ENCODE measurements around the gene SPG7. TPM values are rescaled to one million over a fixed set of nuclear protein-coding genes. Genes with fewer than 3 reads are reported as not detected.

SPG7 gene
- total and polyA plus RNA-seq, 2 of the 4 experiments (the other 2 are of a cell fraction) = 94.6 to 96.8 TPM

DNA sequence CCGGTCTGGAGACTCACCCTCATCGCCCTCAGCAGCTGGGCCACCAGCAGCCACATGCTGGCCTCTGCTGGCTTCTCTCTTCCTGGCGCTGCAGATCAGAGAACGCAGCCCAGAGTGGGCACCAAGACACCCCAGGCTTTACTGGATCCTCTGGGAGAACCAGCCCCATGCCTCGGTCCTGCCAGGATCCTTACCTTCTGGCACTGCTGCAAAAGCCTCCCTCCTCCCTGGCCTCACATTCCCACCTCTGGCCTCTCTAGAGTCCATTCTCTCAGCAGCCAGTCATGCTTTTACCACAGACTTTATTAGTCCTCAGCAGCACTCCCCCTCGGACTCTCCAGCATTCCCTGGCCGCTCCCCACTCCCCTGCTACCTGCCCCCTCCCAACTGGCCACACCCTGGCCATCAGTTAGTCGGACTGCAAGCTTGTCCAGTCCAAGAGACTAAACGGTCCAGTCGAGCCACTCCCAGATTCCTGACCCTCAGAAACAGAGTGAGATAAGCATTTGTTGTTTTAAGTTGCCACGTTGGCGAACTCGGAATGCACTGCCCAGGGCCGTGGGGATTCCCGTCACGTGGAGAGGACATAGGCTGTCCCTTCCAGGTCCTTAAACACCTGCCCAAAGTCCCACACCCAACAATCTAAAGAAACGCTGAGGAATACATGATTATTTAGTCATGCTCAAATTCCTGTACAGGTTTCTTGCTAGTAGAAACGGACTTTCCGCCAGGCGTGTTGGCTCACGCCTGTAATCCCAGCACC, 5.9 kb upstream of the SPG7 start:
- no peaks in the 10 kb centered on the region for H3K9me3 ChIP-seq (ENCODE audit: control insufficient read depth, insufficient read depth, low read length)
- H2AFZ ChIP-seq (replicated peaks; ENCODE audit: low read length, poor library complexity) = peak overlapping the region; percentile 77
- H3K56ac ChIP-seq (ENCODE audit: extremely low read depth, insufficient read depth, low read length) = no peak overlapping the region
- intact Hi-C loops (cut with micrococcal nuclease) (no loop called here), dilution Hi-C loops (cut with HindIII; ENCODE audit: low sequenced_read_pairs, unreplicated experiment) (no loop called here), in situ Hi-C loops (cut with MboI; ENCODE audit: low sequenced_read_pairs) (loop anchor here (10.0 kb wide), 1 partner anchor 167 kb away; no protein-coding TSS in a partner anchor)
- WGBS, 2 experiments (ENCODE audit: extremely low coverage in 2 of 2, insufficient read length in 1 of 2) = 63% methylated on average over 7 of the region's 21 CpGs; no CpG with 5 or more reads in 1 of the 2 experiments
- peak overlapping the region; percentile 24; the same call in 1 of the 2 replicates for H2AK5ac ChIP-seq (ENCODE audit: low read depth, low read length)
- no peak overlapping the region for H3K23ac ChIP-seq (ENCODE audit: low read depth, low read length)
- no peak overlapping the region for H3K18ac ChIP-seq (ENCODE audit: low read depth, low read length)
- H3K79me1 ChIP-seq (ENCODE audit: low read depth in 1 of 2, low read length in 2 of 2) = peaks cover 6 to 33% of the 10 kb centered on the region in 2 experiments; a peak in 3 of 4 replicates
- ChIA-PET POLR2A (ENCODE audit: unreplicated experiment) (interaction anchor here (0.7 kb wide), 1 partner anchor 8 kb away, joined by 4 read pairs; no protein-coding TSS in a partner anchor), CTCF (interaction anchor here (0.7 kb wide), 1 partner anchor 115 kb away, joined by 3 read pairs; no protein-coding TSS in a partner anchor)
- no peak overlapping the region for H3K27ac ChIP-seq (ENCODE audit: insufficient read depth, low read length)
- H2BK120ac ChIP-seq (ENCODE audit: low read depth, low read length) = no peak overlapping the region
- H3K9me1 ChIP-seq (ENCODE audit: insufficient read depth, low read length) = peaks cover 17% of the 10 kb centered on the region
- H2BK5ac ChIP-seq (ENCODE audit: low read depth, low read length, poor library complexity, severe bottlenecking) = no peak overlapping the region
- peak overlapping the region; percentile 93 for H2AK9ac ChIP-seq (replicated peaks; ENCODE audit: low read depth, low read length, poor library complexity)
- no peak overlapping the region for H3K14ac ChIP-seq (replicated peaks; ENCODE audit: low read depth, low read length)
- BruUV-seq (replicated peaks) = no TSS peak
- H3K9ac ChIP-seq (ENCODE audit: low read depth, low read length) = no peak overlapping the region
- H2BK20ac ChIP-seq (ENCODE audit: low read depth, low read length) = no peak overlapping the region
- H3K4me2 ChIP-seq (ENCODE audit: low read depth, low read length) = no peak overlapping the region
- peaks cover 4% of the 10 kb centered on the region for H3K36me3 ChIP-seq (ENCODE audit: control insufficient read depth, insufficient read depth, low read length)
- no peak for ATAC-seq (ENCODE audit: low read depth)
- H3K4ac ChIP-seq (ENCODE audit: low read depth, low read length) = no peak overlapping the region
- H3K4me3 ChIP-seq (ENCODE audit: insufficient read depth, low read depth, low read length) = no peak overlapping the region
- DNase-seq = no peak
- H2BK15ac ChIP-seq (ENCODE audit: low read depth, low read length) = no peak overlapping the region
- peaks cover 14% of the 10 kb centered on the region for H3K4me1 ChIP-seq (ENCODE audit: control insufficient read depth, insufficient read depth, low read length)
- H4K20me1 ChIP-seq (ENCODE audit: insufficient read depth, low read length) = no peaks in the 10 kb centered on the region; the same call in 1 of the 2 replicates
- H4K8ac ChIP-seq (ENCODE audit: low read depth in 2 of 2, low read length in 2 of 2) = no peak overlapping the region
- H4K91ac ChIP-seq (ENCODE audit: insufficient read depth, low read depth, low read length) = no peak overlapping the region; the same call in 1 of the 2 replicates
- H4K5ac ChIP-seq (ENCODE audit: low read depth, low read length) = no peak overlapping the region
- H3K27me3 ChIP-seq (ENCODE audit: control insufficient read depth, insufficient read depth, low read length) = no peaks in the 10 kb centered on the region
- no peak for TF ChIP-seq RAD21 (IDR thresholded peaks at IDR 0.05; ENCODE audit: low read length)
- TF ChIP-seq MXI1 (IDR thresholded peaks at IDR 0.05; ENCODE audit: borderline replicate concordance, low read depth, low read length) = no peak
- TF ChIP-seq MAFK (IDR thresholded peaks at IDR 0.05; ENCODE audit: low read depth, low read length) = no peak
- no peak for TF ChIP-seq RCOR1 (IDR thresholded peaks at IDR 0.05; ENCODE audit: insufficient replicate concordance, low read length)
- TF ChIP-seq RFX5 (IDR thresholded peaks at IDR 0.05; ENCODE audit: low read depth, low read length) = no peak
- TF ChIP-seq, protein P1, sequence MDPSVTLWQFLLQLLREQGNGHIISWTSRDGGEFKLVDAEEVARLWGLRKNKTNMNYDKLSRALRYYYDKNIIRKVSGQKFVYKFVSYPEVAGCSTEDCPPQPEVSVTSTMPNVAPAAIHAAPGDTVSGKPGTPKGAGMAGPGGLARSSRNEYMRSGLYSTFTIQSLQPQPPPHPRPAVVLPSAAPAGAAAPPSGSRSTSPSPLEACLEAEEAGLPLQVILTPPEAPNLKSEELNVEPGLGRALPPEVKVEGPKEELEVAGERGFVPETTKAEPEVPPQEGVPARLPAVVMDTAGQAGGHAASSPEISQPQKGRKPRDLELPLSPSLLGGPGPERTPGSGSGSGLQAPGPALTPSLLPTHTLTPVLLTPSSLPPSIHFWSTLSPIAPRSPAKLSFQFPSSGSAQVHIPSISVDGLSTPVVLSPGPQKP (IDR thresholded peaks at IDR 0.05; ENCODE audit: borderline replicate concordance, low read depth, low read length) = no peak
- no peak for TF ChIP-seq SMC3 (IDR thresholded peaks at IDR 0.05; ENCODE audit: low read depth, low read length)
- no peak for TF ChIP-seq BHLHE40 (IDR thresholded peaks at IDR 0.05; ENCODE audit: low read depth, low read length)
- no peak for TF ChIP-seq MAZ (IDR thresholded peaks at IDR 0.05; ENCODE audit: borderline replicate concordance, low read depth, low read length)

All from IMR-90 (cell line).